GM12874 (cell line): ENCODE results near the gene EDA2R.

ENCODE experiments used
- TF ChIP-seq, protein P1 (sequence below): IDR thresholded peaks from 2 replicates; pipeline ENCODE4 v1.5.1; 2011; ENCODE audit warnings: low read depth, mild to moderate bottlenecking, control low read depth, low read length, moderate library complexity; ENCODE audit not compliant: insufficient read depth

The EDA2R gene

DNA sequence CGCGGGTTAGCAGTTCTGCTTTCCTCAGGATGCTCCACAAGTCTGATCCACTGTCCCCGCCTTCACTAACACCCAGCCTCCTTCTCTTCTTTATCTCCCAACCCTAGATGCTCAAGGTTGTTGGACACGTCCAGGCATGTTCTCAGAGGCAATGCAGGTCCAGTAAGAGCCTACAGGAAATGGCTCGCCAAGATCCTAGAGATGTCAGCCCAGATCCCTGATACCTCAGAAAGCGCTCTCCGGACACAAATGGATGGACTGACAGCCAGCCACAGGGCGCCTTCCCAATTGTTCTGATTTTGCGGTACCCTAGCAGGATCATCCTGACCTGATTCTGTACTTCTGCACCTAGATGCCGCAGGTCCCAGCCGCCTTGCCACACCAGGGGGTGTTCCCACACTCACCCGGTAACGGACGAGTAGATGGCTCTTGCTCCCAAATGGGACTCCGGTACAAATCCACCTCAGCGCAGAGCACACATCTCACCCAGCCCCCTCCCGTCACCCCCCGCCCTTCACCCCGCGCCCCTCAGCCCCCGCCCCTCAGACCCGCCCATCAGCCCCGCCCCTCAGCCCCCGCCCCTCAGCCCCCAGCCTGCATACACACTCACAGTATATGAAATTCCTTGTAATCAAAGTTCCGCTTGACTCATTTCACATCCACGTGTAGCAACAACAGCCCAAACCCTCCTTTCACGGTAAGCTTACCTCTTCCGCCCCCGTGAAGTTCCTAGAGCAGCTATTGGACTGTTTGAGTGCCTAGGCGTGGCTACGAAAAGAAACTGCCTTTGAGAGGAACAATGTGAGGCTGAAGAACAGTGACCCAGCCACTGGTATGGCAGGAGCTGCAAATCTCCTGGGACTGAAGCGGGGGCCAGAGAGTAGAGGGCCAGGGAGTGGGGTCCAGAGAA lies at the start of gene EDA2R:
EDA2R (minus strand) TSS at position 488 of the 910 bp plus-strand sequence. CDS start 23,058 bp downstream, outside the sequence.
- TF ChIP-seq, protein P1, sequence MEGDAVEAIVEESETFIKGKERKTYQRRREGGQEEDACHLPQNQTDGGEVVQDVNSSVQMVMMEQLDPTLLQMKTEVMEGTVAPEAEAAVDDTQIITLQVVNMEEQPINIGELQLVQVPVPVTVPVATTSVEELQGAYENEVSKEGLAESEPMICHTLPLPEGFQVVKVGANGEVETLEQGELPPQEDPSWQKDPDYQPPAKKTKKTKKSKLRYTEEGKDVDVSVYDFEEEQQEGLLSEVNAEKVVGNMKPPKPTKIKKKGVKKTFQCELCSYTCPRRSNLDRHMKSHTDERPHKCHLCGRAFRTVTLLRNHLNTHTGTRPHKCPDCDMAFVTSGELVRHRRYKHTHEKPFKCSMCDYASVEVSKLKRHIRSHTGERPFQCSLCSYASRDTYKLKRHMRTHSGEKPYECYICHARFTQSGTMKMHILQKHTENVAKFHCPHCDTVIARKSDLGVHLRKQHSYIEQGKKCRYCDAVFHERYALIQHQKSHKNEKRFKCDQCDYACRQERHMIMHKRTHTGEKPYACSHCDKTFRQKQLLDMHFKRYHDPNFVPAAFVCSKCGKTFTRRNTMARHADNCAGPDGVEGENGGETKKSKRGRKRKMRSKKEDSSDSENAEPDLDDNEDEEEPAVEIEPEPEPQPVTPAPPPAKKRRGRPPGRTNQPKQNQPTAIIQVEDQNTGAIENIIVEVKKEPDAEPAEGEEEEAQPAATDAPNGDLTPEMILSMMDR: no peak

- TF ChIP-seq, protein P1: no peak
These were observed 45.3 kb upstream of the EDA2R start for GRCh38 chrX:66684196-66684595.

DNA sequence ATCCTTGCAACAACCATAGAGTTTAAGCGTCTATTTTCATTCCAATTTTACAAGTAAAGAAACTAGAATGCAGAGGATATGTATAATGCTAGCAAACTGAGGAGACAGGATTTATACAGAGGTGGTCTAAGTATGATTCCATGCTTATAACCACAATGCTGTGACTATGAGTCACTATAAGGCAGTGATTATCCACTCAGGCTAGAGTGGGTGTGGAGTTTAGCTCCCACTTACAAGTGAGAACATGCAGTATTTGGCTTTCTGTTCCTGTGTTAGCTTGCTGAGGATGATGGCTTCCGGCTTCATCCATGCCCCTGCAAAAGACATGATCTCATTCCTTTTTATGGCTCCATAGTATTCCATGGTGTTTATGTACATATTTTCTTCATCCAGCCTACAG lies 41.6 kb upstream of the EDA2R start:
- TF ChIP-seq, protein P1: no peak

- TF ChIP-seq, protein P1: no peak
These were observed 38.6 kb upstream of the EDA2R start for GRCh38 chrX:66677430-66677829.

DNA sequence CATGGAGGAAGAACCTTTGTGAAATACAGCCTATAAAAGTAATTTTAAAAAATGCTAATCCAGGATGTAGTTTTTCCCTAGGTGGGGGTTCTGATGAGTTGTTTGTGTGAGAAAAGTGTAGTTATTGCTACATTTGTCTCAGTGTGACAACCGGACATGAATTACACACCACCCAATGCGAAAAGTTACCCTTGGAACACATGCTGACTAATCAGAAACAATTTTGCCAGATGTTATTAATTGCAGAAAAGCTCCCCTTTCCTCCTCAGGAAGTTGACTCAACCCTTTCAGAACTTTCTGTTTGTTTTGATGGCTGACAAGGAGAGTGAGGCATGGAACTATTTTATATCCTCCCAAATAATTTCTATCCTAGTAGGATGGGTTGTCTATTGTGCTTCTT lies 38.1 kb upstream of the EDA2R start:
- TF ChIP-seq, protein P1: no peak

- TF ChIP-seq, protein P1: no peak
These were observed 37.5 kb upstream of the EDA2R start for GRCh38 chrX:66676413-66676812.

DNA sequence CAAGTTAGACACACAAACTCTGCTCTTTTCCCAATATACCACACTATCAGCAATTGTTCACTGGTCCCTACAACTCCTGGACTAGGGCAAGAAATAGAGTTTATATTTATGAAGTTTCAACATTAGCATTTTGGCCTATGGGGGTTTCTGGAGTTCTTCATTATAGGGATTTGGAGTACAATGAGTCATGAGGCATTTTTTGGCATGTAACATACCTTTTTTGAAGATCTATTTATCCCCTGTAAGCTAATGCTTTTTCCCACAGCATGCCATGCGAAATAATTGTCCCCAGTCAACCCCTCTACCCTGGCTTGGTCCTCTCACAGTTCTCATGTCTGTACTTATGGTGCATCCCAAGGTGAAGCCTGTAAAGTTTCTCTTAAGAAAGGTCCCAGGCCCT lies 36.7 kb upstream of the EDA2R start:
- TF ChIP-seq, protein P1: no peak
